ENCODE data around the gene EN2. TPM values are rescaled to one million over a fixed set of nuclear protein-coding genes. Genes with fewer than 3 reads are reported as not detected.

Gene EN2
- total and polyA plus RNA-seq, 5 donors from 2014 or later: not detected

- no peaks in the 10 kb centered on the region for H3K9me3 Mint-ChIP-seq
- peaks cover 5% of the 10 kb centered on the region for H3K27me3 Mint-ChIP-seq
- ATAC-seq (ENCODE audit: low read depth in 2 of 2): no peak
- no peak for DNase-seq
- no peaks in the 10 kb centered on the region for H3K4me1 ChIP-seq (ENCODE audit: control insufficient read depth, insufficient read depth, low read length, poor library complexity, severe bottlenecking)
- H3K36me3 ChIP-seq (ENCODE audit: control insufficient read depth, insufficient read depth, low read length): no peaks in the 10 kb centered on the region
- no peaks in the 10 kb centered on the region for H3K36me3 Mint-ChIP-seq
- H3K27ac Mint-ChIP-seq: no peak overlapping the region
- no peaks in the 10 kb centered on the region for H3K4me1 Mint-ChIP-seq
- H3K4me3 ChIP-seq (ENCODE audit: low read depth, low read length): no peak overlapping the region
- H3K27me3 ChIP-seq (ENCODE audit: control insufficient read depth, insufficient read depth, low read length): no peaks in the 10 kb centered on the region
- no peak overlapping the region for H3K27ac ChIP-seq (ENCODE audit: insufficient read depth, low read length, poor library complexity, severe bottlenecking)
- no peaks in the 10 kb centered on the region for H3K9me3 ChIP-seq (ENCODE audit: control insufficient read depth in 2 of 2, low read length in 2 of 2)
- H3K4me3 Mint-ChIP-seq: no peak overlapping the region
These were observed 34.3 kb upstream of the EN2 start for GRCh38 chr7:155423337-155424285.

- H3K27me3 ChIP-seq (ENCODE audit: control insufficient read depth, insufficient read depth, low read length): no peaks in the 10 kb centered on the region
- Mint-ChIP-seq H3K4me1 (no peaks in the 10 kb centered on the region), H3K4me3 (no peak overlapping the region), H3K27me3 (no peaks in the 10 kb centered on the region), H3K9me3 (no peaks in the 10 kb centered on the region), H3K36me3 (no peaks in the 10 kb centered on the region), H3K27ac (no peak overlapping the region)
- H3K4me1 ChIP-seq (ENCODE audit: control insufficient read depth, insufficient read depth, low read length, poor library complexity, severe bottlenecking): no peaks in the 10 kb centered on the region
- DNase-seq (no peak), ATAC-seq (ENCODE audit: low read depth in 2 of 2) (no peak)
- H3K27ac ChIP-seq (ENCODE audit: insufficient read depth, low read length, poor library complexity, severe bottlenecking): no peak overlapping the region
- no peaks in the 10 kb centered on the region for H3K9me3 ChIP-seq (ENCODE audit: control insufficient read depth in 2 of 2, low read length in 2 of 2)
- no peak overlapping the region for H3K4me3 ChIP-seq (ENCODE audit: low read depth, low read length)
- no peaks in the 10 kb centered on the region for H3K36me3 ChIP-seq (ENCODE audit: control insufficient read depth, insufficient read depth, low read length)
These were observed 33.5 kb upstream of the EN2 start for GRCh38 chr7:155424301-155425010.

GRCh38 chr7:155425011-155425340, 33.0 kb upstream of the EN2 start:
- Mint-ChIP-seq H3K4me3 (no peak overlapping the region), H3K27me3 (peaks cover 1% of the 10 kb centered on the region), H3K27ac (no peak overlapping the region), H3K36me3 (no peaks in the 10 kb centered on the region), H3K4me1 (no peaks in the 10 kb centered on the region), H3K9me3 (no peaks in the 10 kb centered on the region)
- Histone ChIP-seq H3K27ac (ENCODE audit: insufficient read depth, low read length, poor library complexity, severe bottlenecking) (no peak overlapping the region), H3K4me1 (ENCODE audit: control insufficient read depth, insufficient read depth, low read length, poor library complexity, severe bottlenecking) (no peaks in the 10 kb centered on the region), H3K4me3 (ENCODE audit: low read depth, low read length) (no peak overlapping the region), H3K36me3 (ENCODE audit: control insufficient read depth, insufficient read depth, low read length) (no peaks in the 10 kb centered on the region), H3K9me3 (ENCODE audit: control insufficient read depth in 2 of 2, low read length in 2 of 2) (no peaks in the 10 kb centered on the region), H3K27me3 (ENCODE audit: control insufficient read depth, insufficient read depth, low read length) (no peaks in the 10 kb centered on the region)
- ATAC-seq (ENCODE audit: low read depth in 2 of 2) (no peak), DNase-seq (no peak)

- H3K27me3 ChIP-seq (ENCODE audit: control insufficient read depth, insufficient read depth, low read length): no peaks in the 10 kb centered on the region
- no peak overlapping the region for H3K27ac ChIP-seq (ENCODE audit: insufficient read depth, low read length, poor library complexity, severe bottlenecking)
- DNase-seq (no peak), ATAC-seq (ENCODE audit: low read depth in 2 of 2) (no peak)
- H3K4me3 ChIP-seq (ENCODE audit: low read depth, low read length): no peak overlapping the region
- H3K9me3 ChIP-seq (ENCODE audit: control insufficient read depth in 2 of 2, low read length in 2 of 2): no peaks in the 10 kb centered on the region
- no peaks in the 10 kb centered on the region for H3K4me1 ChIP-seq (ENCODE audit: control insufficient read depth, insufficient read depth, low read length, poor library complexity, severe bottlenecking)
- Mint-ChIP-seq H3K9me3 (no peaks in the 10 kb centered on the region), H3K27me3 (peaks cover 8% of the 10 kb centered on the region), H3K36me3 (no peaks in the 10 kb centered on the region), H3K4me3 (no peak overlapping the region), H3K4me1 (no peaks in the 10 kb centered on the region), H3K27ac (no peak overlapping the region)
- no peaks in the 10 kb centered on the region for H3K36me3 ChIP-seq (ENCODE audit: control insufficient read depth, insufficient read depth, low read length)
These were observed 32.0 kb upstream of the EN2 start for GRCh38 chr7:155425887-155426286.

- no peaks in the 10 kb centered on the region for H3K27me3 ChIP-seq (ENCODE audit: control insufficient read depth, insufficient read depth, low read length)
- Mint-ChIP-seq H3K4me3 (no peak overlapping the region), H3K4me1 (no peaks in the 10 kb centered on the region), H3K36me3 (no peaks in the 10 kb centered on the region), H3K27ac (no peak overlapping the region), H3K27me3 (peaks cover 8% of the 10 kb centered on the region), H3K9me3 (no peaks in the 10 kb centered on the region)
- no peak for ATAC-seq (ENCODE audit: low read depth in 2 of 2)
- H3K36me3 ChIP-seq (ENCODE audit: control insufficient read depth, insufficient read depth, low read length): no peaks in the 10 kb centered on the region
- no peak overlapping the region for H3K4me3 ChIP-seq (ENCODE audit: low read depth, low read length)
- H3K27ac ChIP-seq (ENCODE audit: insufficient read depth, low read length, poor library complexity, severe bottlenecking): no peak overlapping the region
- H3K9me3 ChIP-seq (ENCODE audit: control insufficient read depth in 2 of 2, low read length in 2 of 2): no peaks in the 10 kb centered on the region
- DNase-seq: no peak
- H3K4me1 ChIP-seq (ENCODE audit: control insufficient read depth, insufficient read depth, low read length, poor library complexity, severe bottlenecking): no peaks in the 10 kb centered on the region
These were observed 31.2 kb upstream of the EN2 start for GRCh38 chr7:155426543-155427410.

GRCh38 chr7:155427411-155428038, 30.4 kb upstream of the EN2 start:
- Histone ChIP-seq H3K27ac (ENCODE audit: insufficient read depth, low read length, poor library complexity, severe bottlenecking) (no peak overlapping the region), H3K27me3 (ENCODE audit: control insufficient read depth, insufficient read depth, low read length) (no peaks in the 10 kb centered on the region), H3K4me1 (ENCODE audit: control insufficient read depth, insufficient read depth, low read length, poor library complexity, severe bottlenecking) (no peaks in the 10 kb centered on the region), H3K9me3 (ENCODE audit: control insufficient read depth in 2 of 2, low read length in 2 of 2) (no peaks in the 10 kb centered on the region), H3K4me3 (ENCODE audit: low read depth, low read length) (no peak overlapping the region), H3K36me3 (ENCODE audit: control insufficient read depth, insufficient read depth, low read length) (no peaks in the 10 kb centered on the region)
- no peaks in the 10 kb centered on the region for H3K4me1 Mint-ChIP-seq
- ATAC-seq (ENCODE audit: low read depth in 2 of 2): no peak
- H3K27ac Mint-ChIP-seq: no peak overlapping the region
- DNase-seq: no peak
- no peak overlapping the region for H3K4me3 Mint-ChIP-seq
- H3K27me3 Mint-ChIP-seq: peaks cover 12% of the 10 kb centered on the region
- no peaks in the 10 kb centered on the region for H3K36me3 Mint-ChIP-seq
- H3K9me3 Mint-ChIP-seq: no peaks in the 10 kb centered on the region

- Mint-ChIP-seq H3K4me3 (no peak overlapping the region), H3K27me3 (peaks cover 16% of the 10 kb centered on the region), H3K27ac (no peak overlapping the region), H3K9me3 (peaks cover 0 to under 1% (median 0%) of the 10 kb centered on the region in 7 donors), H3K4me1 (no peaks in the 10 kb centered on the region), H3K36me3 (no peaks in the 10 kb centered on the region)
- H3K27me3 ChIP-seq (ENCODE audit: control insufficient read depth, insufficient read depth, low read length): no peaks in the 10 kb centered on the region
- H3K27ac ChIP-seq (ENCODE audit: insufficient read depth, low read length, poor library complexity, severe bottlenecking): no peak overlapping the region
- ATAC-seq (ENCODE audit: low read depth in 2 of 2) (no peak), DNase-seq (no peak)
- H3K4me3 ChIP-seq (ENCODE audit: low read depth, low read length): no peak overlapping the region
- no peaks in the 10 kb centered on the region for H3K9me3 ChIP-seq (ENCODE audit: control insufficient read depth in 2 of 2, low read length in 2 of 2)
- H3K4me1 ChIP-seq (ENCODE audit: control insufficient read depth, insufficient read depth, low read length, poor library complexity, severe bottlenecking): no peaks in the 10 kb centered on the region
- no peaks in the 10 kb centered on the region for H3K36me3 ChIP-seq (ENCODE audit: control insufficient read depth, insufficient read depth, low read length)
These were observed 29.6 kb upstream of the EN2 start for GRCh38 chr7:155428171-155428834.
